Testis (tissue), 3 donors: ENCODE data around the gene ESR2. TPM values are rescaled to one million over a fixed set of nuclear protein-coding genes. Genes with fewer than 3 reads are reported as not detected.
A peak's percentile ranks its signal among the peaks of the same experiment; 100 is the strongest.

Experiments used
- DNase-seq: peaks from one replicate; pipeline ENCODE4 v3.0.0-alpha.2; 2019
- H3K27ac ChIP-seq, 2 donors: fragments of 200-600 bp; sonication (generic); one replicate each; pipeline ENCODE4 v1.5.1; 2019
- H3K27me3 ChIP-seq: fragments of 200-600 bp; sonication (generic); one replicate; pipeline ENCODE4 v1.5.1; 2019
- H3K36me3 ChIP-seq: fragments of 200-600 bp; sonication (generic); one replicate; pipeline ENCODE4 v1.5.1; 2017; ENCODE audit warnings: low read depth; ENCODE audit errors: missing control alignments
- H3K4me1 ChIP-seq: fragments of 200-600 bp; sonication (generic); one replicate; pipeline ENCODE4 v1.5.1; 2019
- H3K4me3 ChIP-seq, 2 donors: fragments of 200-600 bp; sonication (generic); one replicate each; pipeline ENCODE4 v1.5.1; 2017 to 2019
- H3K9me3 ChIP-seq: fragments of 200-600 bp; sonication (generic); one replicate; pipeline ENCODE4 v1.5.1; 2017
- POLR2A ChIP-seq: fragments of 450-650 bp; IDR thresholded peaks from one replicate; pipeline ENCODE4 v1.6.1; 2017; ENCODE audit warnings: antibody characterized with exemption, mild to moderate bottlenecking, moderate library complexity
- WGBS, 2 donors: methylation state at CpG; one replicate each; pipeline ENCODE4 v1.1.5; 2018; 5-methylcytosine and 5-hydroxymethylcytosine counted together
- intact Hi-C: fragments of 100-400 bp; cut with DNase I; formaldehyde crosslinking; loops from one replicate; pipeline ENCODE4 v1.15.1; 2023; ENCODE audit warnings: low total_unique reads
- polyA plus RNA-seq: library from polyadenylated mRNA; stranded (reverse); fragments of 350-450 nt; fragmentation: Illumina TruSeq; extraction: RNeasy Lipid Tissue Mini Kit (QIAGEN cat#74804); gene quantifications from one replicate; pipeline ENCODE4 v1.2.3, GENCODE V29; 2014; ENCODE audit warnings: low read depth, low replicate concordance; ENCODE audit not compliant: insufficient read depth
- total RNA-seq, 2 donors: library from RNA; depleted of rRNA; stranded (reverse); fragments of >200 nt; gene quantifications; one replicate each; pipeline ENCODE4 v1.2.3, GENCODE V29; 2016
- TF ChIP-seq, protein P1 (sequence below), 3 experiments: fragments of 450-650 bp in 2 of 3; fragments of 200-600 bp in 1 of 3; sonication (generic) in 1 of 3; IDR thresholded peaks; one replicate each; pipeline ENCODE4 v1.5.1; 2016 to 2019; ENCODE audit warnings: antibody characterized with exemption in 3 of 3, mild to moderate bottlenecking in 2 of 3, moderate library complexity in 1 of 3

Gene ESR2
- total and polyA plus RNA-seq, 3 donors from 2014 or later = 17.2 to 33.3 (median 19.8) TPM

- intact Hi-C loops = no loop called here
- H3K36me3 ChIP-seq = no peaks in the 10 kb centered on the region
- no peaks in the 10 kb centered on the region for H3K9me3 ChIP-seq
- no peak overlapping the region for H3K4me3 ChIP-seq
- peak overlapping the region in 1 of 2 donors; percentile 44 for H3K27ac ChIP-seq
- no peak for DNase-seq
- no peaks in the 10 kb centered on the region for H3K27me3 ChIP-seq
- TF ChIP-seq, protein P1, sequence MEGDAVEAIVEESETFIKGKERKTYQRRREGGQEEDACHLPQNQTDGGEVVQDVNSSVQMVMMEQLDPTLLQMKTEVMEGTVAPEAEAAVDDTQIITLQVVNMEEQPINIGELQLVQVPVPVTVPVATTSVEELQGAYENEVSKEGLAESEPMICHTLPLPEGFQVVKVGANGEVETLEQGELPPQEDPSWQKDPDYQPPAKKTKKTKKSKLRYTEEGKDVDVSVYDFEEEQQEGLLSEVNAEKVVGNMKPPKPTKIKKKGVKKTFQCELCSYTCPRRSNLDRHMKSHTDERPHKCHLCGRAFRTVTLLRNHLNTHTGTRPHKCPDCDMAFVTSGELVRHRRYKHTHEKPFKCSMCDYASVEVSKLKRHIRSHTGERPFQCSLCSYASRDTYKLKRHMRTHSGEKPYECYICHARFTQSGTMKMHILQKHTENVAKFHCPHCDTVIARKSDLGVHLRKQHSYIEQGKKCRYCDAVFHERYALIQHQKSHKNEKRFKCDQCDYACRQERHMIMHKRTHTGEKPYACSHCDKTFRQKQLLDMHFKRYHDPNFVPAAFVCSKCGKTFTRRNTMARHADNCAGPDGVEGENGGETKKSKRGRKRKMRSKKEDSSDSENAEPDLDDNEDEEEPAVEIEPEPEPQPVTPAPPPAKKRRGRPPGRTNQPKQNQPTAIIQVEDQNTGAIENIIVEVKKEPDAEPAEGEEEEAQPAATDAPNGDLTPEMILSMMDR (IDR thresholded peaks at IDR 0.05) = no peak
- no peak for TF ChIP-seq POLR2A
- H3K4me1 ChIP-seq = peaks cover 4% of the 10 kb centered on the region
- WGBS, 2 donors = 56 to 67% methylated on average over 3 of the region's 3 CpGs
Observed at GRCh38 chr14:64229489-64229888, 64.7 kb downstream of the ESR2 start.

DNA sequence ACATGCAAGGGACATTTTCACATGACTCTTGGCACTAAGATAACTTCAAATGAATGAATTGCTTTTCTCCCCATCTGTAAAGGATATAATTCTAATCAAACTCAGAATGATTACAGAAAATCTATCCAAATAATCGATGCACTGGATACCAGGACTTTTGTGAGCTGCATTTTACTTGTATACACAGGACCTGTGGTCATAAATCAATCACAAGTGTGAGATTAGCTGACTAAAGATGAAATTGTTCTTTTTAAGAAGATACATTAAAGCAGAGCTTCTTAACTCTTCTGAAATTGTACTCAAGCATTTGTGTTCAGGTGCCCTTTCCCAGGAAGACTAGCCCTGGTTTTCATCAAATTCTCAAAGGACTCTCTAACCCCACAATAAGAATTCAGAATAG lies 66.3 kb downstream of the ESR2 start:
- WGBS, 2 donors = 52 to 66% methylated on average over 1 of the region's 1 CpG
- Histone ChIP-seq H3K4me3 (no peak overlapping the region), H3K27me3 (no peaks in the 10 kb centered on the region), H3K4me1 (peaks cover 4% of the 10 kb centered on the region), H3K27ac (no peak overlapping the region), H3K9me3 (no peaks in the 10 kb centered on the region), H3K36me3 (no peaks in the 10 kb centered on the region)
- TF ChIP-seq POLR2A = no peak
- TF ChIP-seq, protein P1 (IDR thresholded peaks at IDR 0.05) = no peak
- intact Hi-C loops = no loop called here
- no peak for DNase-seq

GRCh38 chr14:64225151-64225757 lies 68.9 kb downstream of the ESR2 start:
- DNase-seq = no peak
- no peaks in the 10 kb centered on the region for H3K9me3 ChIP-seq
- TF ChIP-seq, protein P1 (IDR thresholded peaks at IDR 0.05) = no peak
- TF ChIP-seq POLR2A = no peak
- H3K4me1 ChIP-seq = peaks cover 14% of the 10 kb centered on the region
- H3K27me3 ChIP-seq = no peaks in the 10 kb centered on the region
- 62 to 70% methylated on average over 10 of the region's 10 CpGs for WGBS, 2 donors
- intact Hi-C loops = no loop called here
- no peak overlapping the region for H3K4me3 ChIP-seq
- H3K36me3 ChIP-seq = no peaks in the 10 kb centered on the region
- peak overlapping the region in 1 of 2 donors; percentile 30 for H3K27ac ChIP-seq

DNA sequence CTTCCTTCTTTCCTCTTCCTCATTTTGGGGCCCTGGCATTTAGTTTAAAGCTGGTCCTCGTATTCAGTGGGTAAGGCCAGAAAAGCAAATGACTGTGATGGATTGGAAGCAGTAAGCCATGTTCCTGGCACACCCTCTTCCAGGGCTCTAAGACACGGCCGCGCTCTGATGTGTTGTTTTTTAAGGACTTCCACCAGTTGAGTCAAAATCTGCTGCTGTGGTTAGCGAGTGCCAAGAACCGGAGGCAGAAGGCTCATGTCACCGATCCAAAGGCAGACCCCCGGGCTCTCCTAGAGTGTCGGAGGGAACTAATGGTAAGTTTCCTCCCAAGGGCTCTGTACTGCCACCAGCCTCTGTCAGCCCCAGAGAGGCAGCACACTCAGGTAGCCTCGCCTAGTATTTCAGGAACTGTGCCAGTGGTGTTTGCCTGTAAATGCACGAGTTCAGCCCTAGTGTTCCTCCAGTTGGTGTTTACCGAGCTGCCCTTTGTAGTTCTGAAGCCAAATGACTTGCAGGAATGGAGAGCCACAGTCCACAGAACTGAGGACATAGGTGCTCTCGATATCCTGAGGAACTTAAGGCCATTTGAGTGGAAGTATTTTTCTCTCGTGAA lies 72.7 kb downstream of the ESR2 start:
- H3K4me1 ChIP-seq = peaks cover 46% of the 10 kb centered on the region
- TF ChIP-seq, protein P1 (IDR thresholded peaks at IDR 0.05) = no peak
- TF ChIP-seq POLR2A = no peak
- WGBS, 2 donors = 74 to 78% methylated on average over 4 to 14 of the region's 14 CpGs
- no peak overlapping the region for H3K4me3 ChIP-seq
- peak overlapping the region; percentile 67 to 77 for H3K27ac ChIP-seq
- intact Hi-C loops = no loop called here
- no peaks in the 10 kb centered on the region for H3K9me3 ChIP-seq
- DNase-seq = no peak
- no peaks in the 10 kb centered on the region for H3K36me3 ChIP-seq
- H3K27me3 ChIP-seq = no peaks in the 10 kb centered on the region

DNA sequence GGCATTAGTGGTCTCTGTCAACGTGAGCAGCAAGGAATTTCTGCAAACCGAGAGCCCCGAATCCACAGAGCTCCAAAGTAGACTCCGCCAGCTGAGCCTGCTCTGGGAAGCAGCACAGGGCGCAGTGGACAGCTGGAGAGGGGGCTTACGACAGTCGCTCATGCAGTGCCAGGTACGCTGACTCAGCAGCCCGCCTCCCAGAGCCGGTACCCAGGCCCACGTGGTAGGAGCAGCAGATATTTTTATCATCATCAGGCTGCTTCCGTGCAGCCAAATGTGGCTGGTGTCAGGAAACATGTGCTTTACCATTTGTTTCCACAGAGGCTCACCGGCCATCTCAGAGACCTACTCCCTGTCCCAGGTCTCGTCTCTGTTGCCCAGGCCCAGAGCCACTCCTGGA lies 73.7 kb downstream of the ESR2 start:
- Histone ChIP-seq H3K36me3 (no peaks in the 10 kb centered on the region), H3K9me3 (no peaks in the 10 kb centered on the region), H3K27me3 (no peaks in the 10 kb centered on the region), H3K4me3 (no peak overlapping the region), H3K27ac (peak overlapping the region; percentile 67 to 77), H3K4me1 (peaks cover 46% of the 10 kb centered on the region)
- TF ChIP-seq, protein P1 (IDR thresholded peaks at IDR 0.05) = no peak
- no peak for TF ChIP-seq POLR2A
- 25 to 41% methylated on average over 10 to 14 of the region's 14 CpGs for WGBS, 2 donors
- intact Hi-C loops = no loop called here
- DNase-seq = peak; percentile 76
